ENCODE data around the gene UBE2U.
A peak's percentile ranks its signal among the peaks of the same experiment; 100 is the strongest.

UBE2U gene, protein sequence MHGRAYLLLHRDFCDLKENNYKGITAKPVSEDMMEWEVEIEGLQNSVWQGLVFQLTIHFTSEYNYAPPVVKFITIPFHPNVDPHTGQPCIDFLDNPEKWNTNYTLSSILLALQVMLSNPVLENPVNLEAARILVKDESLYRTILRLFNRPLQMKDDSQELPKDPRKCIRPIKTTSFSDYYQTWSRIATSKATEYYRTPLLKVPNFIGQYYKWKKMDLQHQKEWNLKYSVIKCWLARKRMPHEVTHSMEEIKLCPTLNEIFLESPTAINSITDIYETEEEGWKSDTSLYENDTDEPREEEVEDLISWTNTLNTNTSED

DNA sequence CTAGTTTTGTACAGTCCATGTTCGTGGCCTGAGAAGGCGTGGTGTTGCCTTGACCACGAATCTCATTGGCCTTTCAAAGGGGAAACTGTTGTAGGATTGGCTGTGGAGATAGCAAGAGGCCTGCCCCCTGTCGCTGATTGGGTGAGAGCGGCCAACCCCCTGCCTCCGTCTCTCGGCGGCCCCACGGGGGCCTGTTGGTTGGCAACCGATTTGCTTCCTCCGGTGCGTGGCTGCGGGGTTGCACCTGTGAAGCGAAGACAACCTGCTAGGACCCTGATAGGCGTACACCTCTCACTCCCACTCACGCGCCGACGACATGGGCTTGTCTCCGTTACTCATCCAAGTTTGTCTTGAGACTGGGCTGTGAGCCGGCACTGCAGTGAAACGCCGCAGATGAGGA lies at the start of gene UBE2U:
Gene UBE2U (plus strand): TSS at position 204 of the 400 bp plus-strand sequence. CDS start 428 bp downstream, outside the sequence.
- no peak for DNase-seq

- no peak for DNase-seq
Observed at GRCh38 chr1:64155278-64155677, 48.1 kb upstream of the UBE2U start.

GRCh38 chr1:64161357-64161941 lies 42.0 kb upstream of the UBE2U start:
- no peak for DNase-seq

GRCh38 chr1:64162151-64162550 lies 41.3 kb upstream of the UBE2U start:
- no peak for DNase-seq

DNA sequence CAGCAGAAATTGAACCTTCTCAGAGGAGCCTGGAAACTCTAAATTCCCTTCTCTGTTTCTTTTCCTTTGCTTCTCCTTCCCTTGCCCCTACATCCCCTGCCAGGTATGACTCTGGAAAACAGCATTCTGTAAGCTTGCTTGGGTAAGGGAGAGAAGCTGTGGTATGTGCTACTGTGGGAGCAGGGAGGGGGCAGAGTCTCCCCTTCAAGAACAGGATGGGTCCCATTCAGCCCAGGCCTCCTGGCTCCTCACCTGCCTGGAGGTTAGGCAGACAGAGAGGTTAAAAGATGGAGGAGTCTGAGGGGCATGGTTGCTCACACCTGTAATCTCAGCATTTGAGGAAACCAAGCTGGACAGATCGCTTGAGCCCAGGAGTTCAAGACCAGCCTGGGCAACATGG lies 40.6 kb upstream of the UBE2U start:
- no peak for DNase-seq

DNA sequence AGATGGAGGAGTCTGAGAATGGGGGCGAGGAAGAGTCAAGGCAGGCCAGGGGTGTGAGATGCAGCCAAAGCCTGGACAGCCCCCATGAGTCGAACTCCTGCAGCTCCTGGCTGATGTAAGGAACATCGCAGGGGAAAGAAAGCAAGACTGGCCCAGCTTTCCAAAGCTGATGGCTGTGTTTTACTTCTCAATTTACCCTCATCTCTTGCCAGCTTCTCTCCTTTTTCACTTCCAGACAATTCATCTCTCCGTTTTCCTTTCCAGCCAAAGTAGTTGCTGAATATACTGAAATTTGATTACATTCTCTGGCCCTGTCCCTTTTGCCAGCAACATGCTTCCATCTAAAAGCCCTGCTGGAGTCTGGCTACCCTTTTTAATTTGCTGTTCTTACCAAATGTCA lies 40.0 kb upstream of the UBE2U start:
- no peak for DNase-seq

- DNase-seq: no peak
Observed at GRCh38 chr1:64163970-64164369, 39.5 kb upstream of the UBE2U start.

GRCh38 chr1:64166629-64167028 lies 36.8 kb upstream of the UBE2U start:
- no peak for DNase-seq

GRCh38 chr1:64167176-64167575 lies 36.2 kb upstream of the UBE2U start:
- DNase-seq: no peak

- no peak for DNase-seq
Observed at GRCh38 chr1:64171246-64171645, 32.2 kb upstream of the UBE2U start.

- peak; percentile 11 for DNase-seq
Observed at GRCh38 chr1:64171797-64172281, 31.6 kb upstream of the UBE2U start.

DNA sequence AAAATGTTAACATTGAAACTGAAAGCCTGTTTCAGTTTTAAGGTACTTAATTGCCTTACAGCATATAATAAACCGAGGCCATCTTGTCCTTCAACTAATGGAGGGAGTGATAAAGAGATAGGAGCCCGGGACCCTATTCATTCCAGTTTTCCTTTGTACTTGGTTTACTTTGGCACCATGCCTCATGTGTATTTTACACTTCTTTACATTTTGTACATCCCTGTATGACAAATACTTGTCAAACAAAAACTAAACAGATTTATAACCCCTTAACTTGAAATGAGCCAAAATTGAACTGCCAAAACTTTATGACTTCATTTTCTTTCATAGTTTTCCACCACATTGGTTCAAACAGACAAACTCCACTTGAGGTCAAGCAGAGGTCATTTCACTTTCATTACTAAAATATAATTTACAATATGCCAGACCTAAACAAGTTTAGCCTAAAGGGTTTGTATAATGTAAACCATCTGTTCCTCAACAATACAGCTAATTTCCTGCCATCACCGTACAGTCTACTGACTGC lies 30.9 kb upstream of the UBE2U start:
- DNase-seq: no peak

- DNase-seq: no peak
Observed at GRCh38 chr1:64173336-64173940, 30.0 kb upstream of the UBE2U start.

GRCh38 chr1:64175639-64176038 lies 27.8 kb upstream of the UBE2U start:
- no peak for DNase-seq

GRCh38 chr1:64176659-64177058 lies 26.8 kb upstream of the UBE2U start:
- DNase-seq: no peak

DNA sequence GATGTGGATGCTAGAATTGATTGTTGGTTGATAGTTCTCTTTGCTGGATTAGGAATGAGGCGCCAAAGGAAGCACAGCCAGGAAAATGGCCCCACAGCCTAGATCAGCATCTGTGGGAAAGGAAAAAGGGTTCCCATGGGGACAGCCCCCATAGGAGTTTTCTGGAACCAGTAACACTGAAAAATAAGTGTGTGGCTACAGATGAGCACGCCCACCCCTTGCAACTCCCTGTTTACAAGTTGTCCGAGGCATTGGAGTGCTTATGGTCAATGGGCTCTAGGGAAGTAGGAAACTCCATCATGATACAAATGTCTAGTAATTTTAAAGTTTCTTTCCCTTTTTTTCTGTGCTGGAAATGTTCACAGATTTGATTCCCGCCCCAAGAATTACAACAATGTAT lies 23.8 kb upstream of the UBE2U start:
- DNase-seq: no peak

GRCh38 chr1:64182207-64182606 lies 21.2 kb upstream of the UBE2U start:
- DNase-seq: no peak

DNA sequence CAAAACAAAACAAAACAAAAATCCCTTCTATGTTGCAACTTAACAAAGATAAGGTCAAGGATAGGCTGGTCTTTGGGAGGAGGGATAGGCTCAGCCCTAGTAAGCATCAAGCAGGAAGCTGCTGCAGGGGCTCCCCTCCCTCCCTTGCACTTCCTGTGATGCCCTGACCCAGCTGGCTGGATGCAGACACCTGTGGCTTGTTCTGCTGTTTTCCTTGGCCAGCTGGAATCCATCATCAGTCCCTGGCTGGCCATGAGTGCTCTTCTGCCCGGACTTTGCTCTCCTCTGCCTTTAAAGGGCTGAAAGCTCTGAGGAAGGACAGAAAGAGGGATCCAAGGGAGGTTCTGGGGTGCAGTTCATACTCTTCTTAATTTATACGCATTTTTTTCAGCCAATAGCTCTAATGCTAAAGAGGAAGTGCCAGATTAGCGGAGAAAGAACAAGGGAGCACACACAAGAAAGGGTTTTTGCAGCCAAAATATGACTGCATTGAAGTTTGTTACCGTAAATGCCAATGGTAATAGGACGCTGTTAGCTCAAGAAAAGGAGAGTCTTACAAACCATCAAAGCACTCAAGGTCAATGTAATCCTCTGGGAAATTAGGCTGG lies 19.9 kb upstream of the UBE2U start:
- DNase-seq: no peak

- no peak for DNase-seq
Observed at GRCh38 chr1:64184003-64184440, 19.4 kb upstream of the UBE2U start.

DNA sequence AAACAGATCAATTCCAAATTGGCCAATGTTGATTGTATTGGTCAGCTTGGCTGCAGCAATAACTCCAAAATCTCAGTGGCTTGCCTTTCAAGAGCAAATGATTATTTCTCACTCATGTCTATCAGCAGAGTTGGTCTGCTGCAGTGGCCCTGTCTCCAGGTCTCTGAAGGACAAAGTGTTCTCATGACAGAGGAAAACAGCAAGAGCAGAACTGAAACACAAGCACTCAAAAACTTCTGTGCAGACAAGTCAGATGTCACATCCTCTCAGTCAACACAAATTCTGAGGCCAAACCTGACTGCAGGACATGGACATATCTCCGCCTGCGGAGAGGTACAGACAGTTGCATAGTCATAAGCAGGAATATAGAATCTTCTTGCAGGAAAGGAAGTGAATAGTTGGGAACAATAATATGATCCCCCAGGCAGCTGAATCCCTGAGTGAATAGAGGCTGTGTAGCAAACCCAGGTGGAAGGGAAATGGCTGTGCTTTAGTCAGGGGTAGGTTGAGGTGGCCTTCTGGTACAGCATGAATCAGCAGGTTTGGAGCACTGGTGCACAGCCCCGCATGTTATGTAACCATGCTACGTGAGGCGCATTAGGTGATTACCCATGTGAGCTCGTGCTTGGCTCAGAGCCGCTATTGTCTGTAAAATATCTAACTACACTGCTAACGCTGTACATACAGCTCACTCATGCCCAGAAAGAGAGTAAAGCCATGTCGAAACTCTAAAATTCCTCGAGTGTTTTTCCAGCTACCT lies 17.1 kb upstream of the UBE2U start:
- DNase-seq: no peak

- no peak for DNase-seq
Observed at GRCh38 chr1:64186898-64187280, 16.5 kb upstream of the UBE2U start.

- DNase-seq: no peak
Observed at GRCh38 chr1:64187646-64188045, 15.8 kb upstream of the UBE2U start.

DNA sequence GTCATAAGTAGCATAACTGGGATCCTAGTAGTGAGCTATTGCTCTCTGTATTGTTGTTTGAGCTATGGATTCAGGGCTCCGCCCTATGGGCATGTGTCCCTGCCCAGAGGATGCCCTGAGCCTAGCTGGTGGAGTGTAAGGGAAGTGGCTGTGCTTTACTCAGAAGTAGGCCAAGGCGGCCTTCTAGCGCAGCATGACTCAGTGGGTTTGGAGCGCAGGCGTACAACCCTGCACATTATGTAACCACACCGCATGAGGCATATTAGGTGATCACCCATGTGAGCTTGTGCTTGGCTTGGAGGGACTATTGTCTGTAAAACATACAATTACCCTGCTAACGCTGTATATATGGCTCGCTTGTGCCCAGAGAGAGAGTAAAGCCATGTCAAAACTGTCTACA lies 11.1 kb upstream of the UBE2U start:
- no peak for DNase-seq
